NCI-H146 treated with DMSO at 0.1 percent for 48 hours (cell line): ENCODE results near the gene PRSS38.

Experiments used
- DNase-seq: peaks from one replicate; lab custom pipeline; 2025; ENCODE audit not compliant: unreplicated experiment; lab: John Stamatoyannopoulos, UW

The PRSS38 gene

GRCh38 chr1:227885135-227885647 is 69.7 kb downstream of the PRSS38 start:
- DNase-seq, result no peak

- DNase-seq, result no peak
These were observed 70.4 kb downstream of the PRSS38 start for GRCh38 chr1:227885648-227886502.

- DNase-seq, result no peak
These were observed 71.1 kb downstream of the PRSS38 start for GRCh38 chr1:227886503-227886961.

- DNase-seq, result peak; percentile 26
These were observed 71.7 kb downstream of the PRSS38 start for GRCh38 chr1:227886993-227887696.

- DNase-seq, result no peak
These were observed 72.4 kb downstream of the PRSS38 start for GRCh38 chr1:227887697-227888403.

- DNase-seq, result no peak
These were observed 73.0 kb downstream of the PRSS38 start for GRCh38 chr1:227888404-227889046.

GRCh38 chr1:227889047-227889862 is 73.8 kb downstream of the PRSS38 start:
- DNase-seq, result no peak

GRCh38 chr1:227889863-227890405 is 74.5 kb downstream of the PRSS38 start:
- DNase-seq, result no peak

- no peak for DNase-seq
These were observed 75.2 kb downstream of the PRSS38 start for GRCh38 chr1:227890451-227891222.

GRCh38 chr1:227891223-227891954 is 75.9 kb downstream of the PRSS38 start:
- DNase-seq, result no peak

- no peak for DNase-seq
These were observed 76.5 kb downstream of the PRSS38 start for GRCh38 chr1:227891955-227892488.

- DNase-seq, result no peak
These were observed 77.2 kb downstream of the PRSS38 start for GRCh38 chr1:227892489-227893299.

- no peak for DNase-seq
These were observed 77.9 kb downstream of the PRSS38 start for GRCh38 chr1:227893300-227893948.

- no peak for DNase-seq
These were observed 78.7 kb downstream of the PRSS38 start for GRCh38 chr1:227893949-227894721.

GRCh38 chr1:227894831-227895451 is 79.5 kb downstream of the PRSS38 start:
- no peak for DNase-seq
